ENCODE data around the gene ADAM8. TPM values are rescaled to one million over a fixed set of nuclear protein-coding genes. Genes with fewer than 3 reads are reported as not detected.

ADAM8 gene
- polyA plus RNA-seq, 1 donor from 2014 or later, result 6.4 TPM

- no peaks in the 10 kb centered on the region for H3K9me2 ChIP-seq (ENCODE audit: insufficient read depth, low read length)
- H3F3A ChIP-seq (ENCODE audit: insufficient read depth, low read length, poor library complexity, severe bottlenecking), result no peaks in the 10 kb centered on the region
- H2AFZ ChIP-seq (ENCODE audit: low read depth, low read length), result no peak overlapping the region
- H3K27ac ChIP-seq (ENCODE audit: low read length), result no peak overlapping the region
- no peaks in the 10 kb centered on the region for H4K20me1 ChIP-seq (ENCODE audit: insufficient read depth)
- H3K9ac ChIP-seq (ENCODE audit: low read length), result no peak overlapping the region
- TF ChIP-seq TAF1 (IDR thresholded peaks at IDR 0.05; ENCODE audit: low read depth), result no peak
- no peak for TF ChIP-seq RAD21 (conservative IDR thresholded peaks at IDR 0.05)
- TF ChIP-seq EP300 (conservative IDR thresholded peaks at IDR 0.05; ENCODE audit: poor library complexity, severe bottlenecking), result no peak
- no peak for TF ChIP-seq POLR2AphosphoS5 (IDR thresholded peaks at IDR 0.05)
- TF ChIP-seq MXI1 (conservative IDR thresholded peaks at IDR 0.05; ENCODE audit: poor library complexity, severe bottlenecking), result no peak
- no peaks in the 10 kb centered on the region for H3K27me3 ChIP-seq (ENCODE audit: insufficient read depth, low read depth, low read length)
- no peak overlapping the region for H3K4me3 ChIP-seq (ENCODE audit: low read length)
- H3K79me2 ChIP-seq (replicated peaks; ENCODE audit: insufficient read depth, low read length), result peaks cover 16% of the 10 kb centered on the region
- H3K36me3 ChIP-seq (ENCODE audit: insufficient read depth, low read length), result no peaks in the 10 kb centered on the region
- no peak overlapping the region for H3K4me2 ChIP-seq (ENCODE audit: low read length)
- H3K9me3 ChIP-seq (ENCODE audit: low read length), result no peaks in the 10 kb centered on the region
Measured at GRCh38 chr10:133302230-133302629, 25.6 kb upstream of the ADAM8 start.

- TF ChIP-seq EZH2 (IDR thresholded peaks at IDR 0.05; ENCODE audit: borderline replicate concordance, insufficient read depth, low read length, poor library complexity, severe bottlenecking) (no peak), REST (IDR thresholded peaks at IDR 0.05; ENCODE audit: borderline replicate concordance) (no peak), SMC3 (conservative IDR thresholded peaks at IDR 0.05; ENCODE audit: poor library complexity) (no peak), RAD21 (conservative IDR thresholded peaks at IDR 0.05) (no peak), MXI1 (conservative IDR thresholded peaks at IDR 0.05; ENCODE audit: poor library complexity, severe bottlenecking) (no peak), TAF1 (IDR thresholded peaks at IDR 0.05; ENCODE audit: low read depth) (no peak), POLR2AphosphoS5 (IDR thresholded peaks at IDR 0.05) (no peak), EP300 (conservative IDR thresholded peaks at IDR 0.05; ENCODE audit: poor library complexity, severe bottlenecking) (no peak)
- TF ChIP-seq, protein P1, sequence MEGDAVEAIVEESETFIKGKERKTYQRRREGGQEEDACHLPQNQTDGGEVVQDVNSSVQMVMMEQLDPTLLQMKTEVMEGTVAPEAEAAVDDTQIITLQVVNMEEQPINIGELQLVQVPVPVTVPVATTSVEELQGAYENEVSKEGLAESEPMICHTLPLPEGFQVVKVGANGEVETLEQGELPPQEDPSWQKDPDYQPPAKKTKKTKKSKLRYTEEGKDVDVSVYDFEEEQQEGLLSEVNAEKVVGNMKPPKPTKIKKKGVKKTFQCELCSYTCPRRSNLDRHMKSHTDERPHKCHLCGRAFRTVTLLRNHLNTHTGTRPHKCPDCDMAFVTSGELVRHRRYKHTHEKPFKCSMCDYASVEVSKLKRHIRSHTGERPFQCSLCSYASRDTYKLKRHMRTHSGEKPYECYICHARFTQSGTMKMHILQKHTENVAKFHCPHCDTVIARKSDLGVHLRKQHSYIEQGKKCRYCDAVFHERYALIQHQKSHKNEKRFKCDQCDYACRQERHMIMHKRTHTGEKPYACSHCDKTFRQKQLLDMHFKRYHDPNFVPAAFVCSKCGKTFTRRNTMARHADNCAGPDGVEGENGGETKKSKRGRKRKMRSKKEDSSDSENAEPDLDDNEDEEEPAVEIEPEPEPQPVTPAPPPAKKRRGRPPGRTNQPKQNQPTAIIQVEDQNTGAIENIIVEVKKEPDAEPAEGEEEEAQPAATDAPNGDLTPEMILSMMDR (IDR thresholded peaks at IDR 0.05; ENCODE audit: poor library complexity, severe bottlenecking), result no peak
- Histone ChIP-seq H3K9me3 (ENCODE audit: low read length) (no peaks in the 10 kb centered on the region), H4K20me1 (ENCODE audit: insufficient read depth) (no peaks in the 10 kb centered on the region), H3K79me2 (replicated peaks; ENCODE audit: insufficient read depth, low read length) (no peaks in the 10 kb centered on the region), H3K9me2 (ENCODE audit: insufficient read depth, low read length) (no peaks in the 10 kb centered on the region), H3K4me3 (ENCODE audit: low read length) (no peak overlapping the region), H3K27me3 (ENCODE audit: insufficient read depth, low read depth, low read length) (no peaks in the 10 kb centered on the region), H3K27ac (ENCODE audit: low read length) (no peak overlapping the region), H3K9ac (ENCODE audit: low read length) (no peak overlapping the region), H3K4me2 (ENCODE audit: low read length) (no peak overlapping the region), H3F3A (ENCODE audit: insufficient read depth, low read length, poor library complexity, severe bottlenecking) (no peaks in the 10 kb centered on the region), H3K36me3 (ENCODE audit: insufficient read depth, low read length) (no peaks in the 10 kb centered on the region), H2AFZ (ENCODE audit: low read depth, low read length) (no peak overlapping the region)
Measured at GRCh38 chr10:133299738-133300137, 23.1 kb upstream of the ADAM8 start.
